Colonic mucosa (tissue), 4 donors: ENCODE measurements around the gene RPUSD4. TPM values are rescaled to one million over a fixed set of nuclear protein-coding genes. Genes with fewer than 3 reads are reported as not detected.

Experiments
- DNase-seq: peaks from one replicate; pipeline ENCODE4 v3.0.0-alpha.2; 2020
- H3K27ac ChIP-seq: fragments of 200-600 bp; one replicate; pipeline ENCODE4 v1.8.0; 2021
- H3K27me3 ChIP-seq: fragments of 200-600 bp; one replicate; pipeline ENCODE4 v1.8.0; 2021
- H3K36me3 ChIP-seq: fragments of 200-600 bp; one replicate; pipeline ENCODE4 v1.8.0; 2021
- H3K4me1 ChIP-seq: fragments of 200-600 bp; one replicate; pipeline ENCODE4 v1.8.0; 2021; ENCODE audit warnings: mild to moderate bottlenecking
- H3K4me3 ChIP-seq: fragments of 200-600 bp; one replicate; pipeline ENCODE4 v1.8.0; 2021
- H3K9ac ChIP-seq, 2 donors: one replicate each; pipeline ENCODE4 v1.7.0; 2013; ENCODE audit warnings: control low read depth in 2 of 2, low read depth in 2 of 2, low read length in 2 of 2
- H3K9me3 ChIP-seq: fragments of 200-600 bp; one replicate; pipeline ENCODE4 v1.8.0; 2021
- intact Hi-C: fragments of 100-400 bp; cut with DNase I; formaldehyde crosslinking; loops from one replicate; pipeline ENCODE4 v1.14.1; 2022
- total RNA-seq, 2 donors: library from RNA; stranded (reverse); fragmentation: NEBNext Ultra II Directional in 1 of 2; extraction: Animal tissue kit (Norgen Biotek cat#: 25700) in 1 of 2; gene quantifications; one replicate each; pipeline ENCODE4 v1.2.1, GENCODE V29; 2021
- TF ChIP-seq, protein P1 (sequence below): fragments of 200-600 bp; IDR thresholded peaks from one replicate; pipeline ENCODE4 v1.8.0; 2022; ENCODE audit warnings: antibody characterized with exemption, mild to moderate bottlenecking
- donor health status: healthy.
- donor health status: DM: no; HTN: no; CAD: no.
- donor health status: DM: no; HTN: no; CAD: no.

Gene RPUSD4
- total RNA-seq, 2 donors from 2014 or later, result 14.4 to 25.1 TPM

DNA sequence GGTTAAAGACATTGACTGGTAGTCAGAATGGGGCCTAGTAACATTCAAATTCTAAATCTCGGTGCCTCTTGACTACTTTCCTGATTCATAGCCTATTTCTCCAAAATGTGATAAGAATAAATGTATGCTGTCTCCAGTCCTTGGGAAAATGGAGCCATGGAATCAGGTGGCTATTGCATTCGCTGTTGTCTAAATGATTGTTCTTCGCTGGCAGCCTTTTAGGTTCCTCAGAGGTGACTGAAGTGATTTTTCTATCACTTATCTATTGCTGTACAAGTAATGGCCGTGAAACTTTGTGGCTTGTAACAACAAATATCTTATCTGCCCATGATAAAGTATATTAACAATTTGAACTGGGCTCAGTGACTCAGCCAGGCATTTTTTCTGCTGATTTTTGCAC is 41.8 kb upstream of the RPUSD4 start:
- intact Hi-C loops, result no loop called here
- H3K9ac ChIP-seq, result no peak overlapping the region
- no peaks in the 10 kb centered on the region for H3K4me1 ChIP-seq
- H3K27me3 ChIP-seq, result no peaks in the 10 kb centered on the region
- peaks cover 12% of the 10 kb centered on the region for H3K36me3 ChIP-seq
- H3K27ac ChIP-seq, result no peak overlapping the region
- TF ChIP-seq, protein P1, sequence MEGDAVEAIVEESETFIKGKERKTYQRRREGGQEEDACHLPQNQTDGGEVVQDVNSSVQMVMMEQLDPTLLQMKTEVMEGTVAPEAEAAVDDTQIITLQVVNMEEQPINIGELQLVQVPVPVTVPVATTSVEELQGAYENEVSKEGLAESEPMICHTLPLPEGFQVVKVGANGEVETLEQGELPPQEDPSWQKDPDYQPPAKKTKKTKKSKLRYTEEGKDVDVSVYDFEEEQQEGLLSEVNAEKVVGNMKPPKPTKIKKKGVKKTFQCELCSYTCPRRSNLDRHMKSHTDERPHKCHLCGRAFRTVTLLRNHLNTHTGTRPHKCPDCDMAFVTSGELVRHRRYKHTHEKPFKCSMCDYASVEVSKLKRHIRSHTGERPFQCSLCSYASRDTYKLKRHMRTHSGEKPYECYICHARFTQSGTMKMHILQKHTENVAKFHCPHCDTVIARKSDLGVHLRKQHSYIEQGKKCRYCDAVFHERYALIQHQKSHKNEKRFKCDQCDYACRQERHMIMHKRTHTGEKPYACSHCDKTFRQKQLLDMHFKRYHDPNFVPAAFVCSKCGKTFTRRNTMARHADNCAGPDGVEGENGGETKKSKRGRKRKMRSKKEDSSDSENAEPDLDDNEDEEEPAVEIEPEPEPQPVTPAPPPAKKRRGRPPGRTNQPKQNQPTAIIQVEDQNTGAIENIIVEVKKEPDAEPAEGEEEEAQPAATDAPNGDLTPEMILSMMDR, result no peak
- H3K9me3 ChIP-seq, result no peaks in the 10 kb centered on the region
- no peak overlapping the region for H3K4me3 ChIP-seq
- no peak for DNase-seq

DNA sequence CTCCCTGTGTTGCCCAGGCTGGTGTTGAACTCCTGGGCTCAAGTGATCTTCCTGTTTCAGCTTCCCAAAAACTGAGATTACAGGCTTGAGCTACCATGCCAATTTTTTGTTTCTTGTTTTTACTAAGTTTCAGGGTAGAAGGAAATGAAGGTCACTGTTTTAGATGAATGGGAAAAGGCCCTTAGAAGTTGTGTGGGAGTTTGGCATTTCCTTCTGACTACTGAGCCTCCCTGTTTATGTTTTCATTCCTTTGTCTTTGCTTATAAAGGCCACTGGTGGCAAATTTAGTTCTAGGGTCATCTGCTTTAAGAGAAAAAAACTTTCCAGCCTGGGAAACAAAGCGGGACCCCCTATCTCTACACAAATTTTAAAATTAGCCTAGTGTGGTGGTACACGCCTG is 35.2 kb upstream of the RPUSD4 start:
- no peak overlapping the region for H3K9ac ChIP-seq

DNA sequence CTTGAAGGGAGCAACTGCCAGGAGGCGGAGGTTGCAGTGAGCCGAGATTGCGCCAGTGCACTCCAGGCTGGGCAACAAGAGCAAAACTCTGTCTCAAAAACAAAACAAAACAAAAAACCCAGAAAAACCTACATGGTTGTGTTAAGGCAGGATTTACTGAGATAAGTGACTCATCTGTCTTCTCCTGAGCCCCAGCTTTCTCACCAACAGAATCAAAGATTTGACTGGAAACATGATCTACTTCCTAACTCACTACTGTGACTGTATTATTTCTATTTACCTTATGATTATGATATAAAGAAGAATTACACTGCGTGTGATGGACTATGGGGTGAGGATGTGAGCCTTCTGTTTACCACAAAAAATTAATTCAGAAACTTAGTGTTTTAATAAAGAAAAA is 21.9 kb upstream of the RPUSD4 start:
- intact Hi-C loops, result no loop called here
- Histone ChIP-seq H3K27me3 (no peaks in the 10 kb centered on the region), H3K9me3 (no peaks in the 10 kb centered on the region), H3K9ac (no peak overlapping the region), H3K4me3 (no peak overlapping the region), H3K4me1 (no peaks in the 10 kb centered on the region), H3K36me3 (no peaks in the 10 kb centered on the region), H3K27ac (no peak overlapping the region)
- no peak for DNase-seq
- TF ChIP-seq, protein P1, result no peak

More for the DNA sequence above, 35.2 kb upstream of the RPUSD4 start:
- no peak overlapping the region for H3K27ac ChIP-seq
- no peak overlapping the region for H3K4me3 ChIP-seq
- DNase-seq, result no peak
- TF ChIP-seq, protein P1, result no peak
- H3K27me3 ChIP-seq, result no peaks in the 10 kb centered on the region
- intact Hi-C loops, result no loop called here
- H3K9me3 ChIP-seq, result no peaks in the 10 kb centered on the region
- H3K36me3 ChIP-seq, result no peaks in the 10 kb centered on the region
- H3K4me1 ChIP-seq, result no peaks in the 10 kb centered on the region

DNA sequence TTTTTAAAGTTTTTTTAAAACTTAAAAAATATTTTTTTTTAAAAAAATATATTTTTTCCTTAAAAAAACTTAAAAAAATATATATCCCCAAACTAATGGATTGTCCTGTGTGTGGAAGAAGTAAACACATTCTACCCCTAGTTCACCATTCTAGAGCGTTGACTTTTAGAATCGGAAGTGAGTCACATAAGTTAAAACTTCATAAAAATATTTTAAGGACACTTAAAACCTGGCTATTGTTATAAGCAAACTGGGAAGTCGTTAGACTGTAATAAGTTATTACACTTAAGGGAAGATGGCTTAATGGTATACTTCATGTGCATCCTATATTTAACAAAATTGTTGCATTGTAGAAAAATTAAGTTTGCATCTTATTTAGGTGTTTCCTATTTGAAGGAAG is 21.2 kb upstream of the RPUSD4 start:
- DNase-seq, result no peak
- H3K4me1 ChIP-seq, result no peaks in the 10 kb centered on the region
- H3K9ac ChIP-seq, result no peak overlapping the region
- H3K4me3 ChIP-seq, result no peak overlapping the region
- TF ChIP-seq, protein P1, result no peak
- intact Hi-C loops, result no loop called here
- no peaks in the 10 kb centered on the region for H3K27me3 ChIP-seq
- H3K27ac ChIP-seq, result no peak overlapping the region
- H3K9me3 ChIP-seq, result no peaks in the 10 kb centered on the region
- no peaks in the 10 kb centered on the region for H3K36me3 ChIP-seq

DNA sequence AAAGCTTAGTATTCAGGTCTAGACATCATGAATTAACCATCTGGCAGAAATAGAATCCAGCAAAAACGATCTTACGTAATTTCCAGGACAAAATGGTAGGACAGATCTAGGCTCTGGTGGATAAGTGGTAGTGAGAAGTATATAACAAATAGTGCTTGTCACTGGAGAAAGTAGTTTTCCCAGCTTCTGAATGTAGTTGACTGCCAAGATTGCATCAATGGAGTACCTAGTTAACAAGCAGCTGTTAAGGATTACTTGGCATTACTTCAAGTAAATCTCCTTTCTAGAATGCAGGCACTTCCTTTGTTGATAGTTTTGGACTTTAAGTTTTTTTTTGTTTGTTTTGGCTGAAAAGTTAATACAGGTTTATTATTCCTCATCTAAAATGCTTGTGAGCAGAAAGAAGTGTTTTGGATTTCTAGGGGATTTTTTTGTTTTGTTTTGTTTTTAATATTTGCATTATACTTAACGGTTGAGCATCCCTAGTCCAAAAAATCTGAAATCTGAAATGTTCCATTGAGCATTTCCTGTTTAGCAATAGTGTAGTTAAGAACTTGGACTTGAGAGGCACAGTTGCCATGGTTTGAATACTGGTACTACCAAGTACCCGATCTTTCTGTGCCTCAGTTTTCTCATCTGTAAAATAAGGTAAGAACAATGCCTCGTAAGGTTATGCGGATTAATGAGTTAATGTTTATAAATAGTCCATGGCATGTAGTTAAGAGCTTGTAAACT is 20.4 kb upstream of the RPUSD4 start:
- Histone ChIP-seq H3K36me3 (no peaks in the 10 kb centered on the region), H3K27me3 (no peaks in the 10 kb centered on the region), H3K27ac (no peak overlapping the region), H3K4me3 (no peak overlapping the region), H3K9me3 (no peaks in the 10 kb centered on the region), H3K4me1 (no peaks in the 10 kb centered on the region), H3K9ac (no peak overlapping the region)
- TF ChIP-seq, protein P1, result no peak
- intact Hi-C loops, result no loop called here
- DNase-seq, result no peak
